SJSA1 (cell line): Measurements from ENCODE around the gene UBE2G2. TPM values are rescaled to one million over a fixed set of nuclear protein-coding genes. Genes with fewer than 3 reads are reported as not detected.

ENCODE experiments used
- DNase-seq, 2 experiments: peaks; one replicate each; pipeline ENCODE4 v3.0.0-alpha.2; 2015 to 2020; ENCODE audit warnings: low spot score in 2 of 2, low read depth in 1 of 2
- H3K27ac ChIP-seq: fragments of 250-450 bp; sonication (Bioruptor Pico); 2 replicates; pipeline ENCODE4 v1.5.1; 2020; ENCODE audit warnings: mild to moderate bottlenecking, moderate library complexity
- H3K27me3 ChIP-seq: fragments of 250-450 bp; sonication (Bioruptor Pico); replicated peaks from 2 replicates; pipeline ENCODE4 v1.5.1; 2020; ENCODE audit warnings: mild to moderate bottlenecking, moderate library complexity
- H3K36me3 ChIP-seq: fragments of 250-450 bp; sonication (Bioruptor Pico); 2 replicates; pipeline ENCODE4 v1.5.1; 2020; ENCODE audit warnings: mild to moderate bottlenecking
- H3K4me1 ChIP-seq: fragments of 250-450 bp; sonication (Bioruptor Pico); replicated peaks from 2 replicates; pipeline ENCODE4 v1.6.1; 2021; ENCODE audit warnings: mild to moderate bottlenecking
- H3K4me3 ChIP-seq: fragments of 250-450 bp; sonication (Bioruptor Pico); 2 replicates; pipeline ENCODE4 v1.5.1; 2020; ENCODE audit warnings: mild to moderate bottlenecking
- H3K9me3 ChIP-seq: fragments of 250-450 bp; sonication (Bioruptor Pico); replicated peaks from 2 replicates; pipeline ENCODE4 v1.5.1; 2020; ENCODE audit warnings: mild to moderate bottlenecking
- total RNA-seq: library from RNA; depleted of rRNA; stranded (reverse); fragments of >200 nt; shearing (Covaris generic); gene quantifications from 2 replicates; pipeline ENCODE4 v1.2.3, GENCODE V29; 2014

Gene UBE2G2
- total RNA-seq, 1 experiment from 2014 or later, result 74.7 TPM

DNA sequence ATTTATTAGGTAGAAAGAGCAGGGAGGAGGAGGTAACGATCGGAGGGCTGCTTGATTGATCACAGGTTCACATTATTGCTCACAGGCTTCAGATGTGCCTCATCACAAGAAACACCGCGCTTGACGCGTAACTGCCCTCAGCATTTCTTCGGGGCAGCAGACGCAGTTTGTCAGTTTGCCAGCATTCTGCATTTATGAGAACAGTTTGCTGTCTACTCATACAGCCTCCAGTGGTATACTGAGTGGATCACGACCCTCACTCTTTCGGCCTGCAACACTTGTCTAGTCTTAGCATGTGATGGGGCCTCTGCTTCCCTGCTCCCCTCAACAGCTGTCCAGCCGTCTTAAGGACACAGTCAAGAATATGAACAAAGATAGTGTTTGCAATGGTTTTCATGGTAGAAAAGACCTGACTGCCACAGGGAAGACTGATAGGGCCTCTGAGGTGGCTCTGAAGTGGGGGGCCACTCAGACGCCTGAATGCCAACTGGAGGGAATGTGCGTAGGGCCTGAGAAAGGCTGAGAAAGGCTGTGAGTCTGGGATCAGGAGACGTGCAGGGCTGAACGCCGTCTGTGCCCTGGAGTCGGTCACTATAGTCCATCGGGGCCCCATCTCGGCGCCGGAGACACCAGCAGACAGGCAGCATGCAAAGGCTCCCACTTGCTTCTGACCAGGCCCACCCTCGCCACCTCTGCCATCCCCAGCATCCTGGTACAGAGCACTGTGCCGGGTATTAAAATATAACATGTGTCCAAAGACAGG lies 45.0 kb downstream of the UBE2G2 start:
- DNase-seq, result no peak
- Histone ChIP-seq H3K36me3 (no peaks in the 10 kb centered on the region), H3K4me1 (no peaks in the 10 kb centered on the region)

DNA sequence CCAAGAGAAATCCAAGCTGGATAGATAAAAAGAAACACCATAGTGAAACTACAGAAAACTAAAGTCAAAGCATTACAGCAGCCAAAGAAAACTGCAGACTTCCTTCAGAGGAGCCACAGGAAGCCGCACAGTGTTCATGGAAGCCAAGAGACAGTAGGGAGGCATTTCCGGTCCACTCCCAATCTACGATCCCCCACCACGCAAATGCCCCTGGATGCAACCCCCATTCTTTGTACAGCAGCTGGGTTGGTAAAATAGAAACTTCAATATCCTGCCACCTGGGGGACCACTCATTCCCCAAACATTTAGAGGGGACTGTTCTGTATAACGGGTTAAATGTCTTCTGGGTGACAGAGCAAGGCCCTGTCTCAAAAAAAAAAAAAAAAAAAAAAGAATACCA lies 46.4 kb downstream of the UBE2G2 start:
- DNase-seq, result no peak
- Histone ChIP-seq H3K9me3 (no peaks in the 10 kb centered on the region), H3K4me1 (no peaks in the 10 kb centered on the region), H3K27ac (no peak overlapping the region), H3K36me3 (no peaks in the 10 kb centered on the region), H3K27me3 (0 out of 2 replicates have a peak, but pooled peaks cover 2% of the 10 kb centered on the region), H3K4me3 (no peak overlapping the region)

More for the DNA sequence above, 45.0 kb downstream of the UBE2G2 start:
- H3K4me3 ChIP-seq, result no peak overlapping the region
- 0 out of 2 replicates have a peak, but pooled peaks cover 2% of the 10 kb centered on the region for H3K27me3 ChIP-seq
- H3K27ac ChIP-seq, result no peak overlapping the region
- H3K9me3 ChIP-seq, result no peaks in the 10 kb centered on the region

DNA sequence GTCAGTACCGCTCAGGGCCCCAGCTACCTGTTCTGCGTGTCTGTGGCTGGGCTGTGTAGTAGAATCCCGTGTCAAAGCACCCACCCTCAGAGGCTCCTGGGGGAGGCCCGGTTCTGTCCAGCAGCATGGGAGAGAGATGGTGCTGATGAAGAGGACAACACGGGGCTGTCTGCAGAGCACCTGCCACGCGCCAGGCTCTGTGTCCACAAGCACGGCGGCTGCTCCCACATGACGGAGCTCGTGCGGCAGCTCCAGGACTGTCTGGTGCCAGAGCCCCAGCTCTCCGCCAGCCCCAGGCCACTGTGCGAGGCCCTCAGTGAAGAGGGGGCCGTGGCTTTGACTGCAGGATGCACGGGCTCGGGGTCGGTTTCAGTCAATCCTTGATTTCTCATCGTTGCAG lies 48.3 kb downstream of the UBE2G2 start:
- no peak for DNase-seq
- Histone ChIP-seq H3K4me1 (no peaks in the 10 kb centered on the region), H3K4me3 (no peak overlapping the region), H3K27ac (no peak overlapping the region), H3K27me3 (peaks cover 5% of the 10 kb centered on the region; the same call in 1 of the 2 replicates), H3K36me3 (no peaks in the 10 kb centered on the region), H3K9me3 (no peaks in the 10 kb centered on the region)

DNA sequence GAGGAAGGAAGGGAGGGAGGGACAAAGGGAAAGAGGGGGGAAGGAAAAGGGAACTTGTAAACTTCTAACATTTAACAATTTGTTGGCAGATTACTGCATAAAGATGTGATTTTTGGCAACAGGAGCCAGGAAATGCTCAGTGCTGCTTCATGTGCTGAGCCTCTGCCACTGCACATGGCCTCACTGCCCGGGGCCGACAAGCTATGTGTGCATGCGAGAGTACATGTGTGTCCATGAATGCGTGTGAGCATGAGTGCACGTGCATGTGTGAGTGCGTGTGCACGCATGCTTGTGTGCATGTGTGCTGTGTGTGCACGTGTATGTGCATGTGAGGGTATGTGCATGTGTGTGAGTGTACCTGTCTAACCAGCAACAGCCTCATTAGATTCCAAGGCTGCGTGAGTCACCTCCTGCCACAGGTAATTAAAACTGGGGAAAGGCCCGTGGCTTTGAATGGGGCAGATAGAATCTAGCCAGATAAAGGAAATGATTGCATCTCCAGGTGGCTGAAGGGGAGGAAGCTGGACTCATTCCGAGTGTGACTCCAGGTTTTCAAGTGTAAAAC lies 48.9 kb downstream of the UBE2G2 start:
- no peaks in the 10 kb centered on the region for H3K4me1 ChIP-seq
- no peaks in the 10 kb centered on the region for H3K36me3 ChIP-seq
- no peak for DNase-seq
- no peaks in the 10 kb centered on the region for H3K9me3 ChIP-seq
- peaks cover 5% of the 10 kb centered on the region; the same call in 1 of the 2 replicates for H3K27me3 ChIP-seq
- no peak overlapping the region for H3K4me3 ChIP-seq
- no peak overlapping the region for H3K27ac ChIP-seq

DNA sequence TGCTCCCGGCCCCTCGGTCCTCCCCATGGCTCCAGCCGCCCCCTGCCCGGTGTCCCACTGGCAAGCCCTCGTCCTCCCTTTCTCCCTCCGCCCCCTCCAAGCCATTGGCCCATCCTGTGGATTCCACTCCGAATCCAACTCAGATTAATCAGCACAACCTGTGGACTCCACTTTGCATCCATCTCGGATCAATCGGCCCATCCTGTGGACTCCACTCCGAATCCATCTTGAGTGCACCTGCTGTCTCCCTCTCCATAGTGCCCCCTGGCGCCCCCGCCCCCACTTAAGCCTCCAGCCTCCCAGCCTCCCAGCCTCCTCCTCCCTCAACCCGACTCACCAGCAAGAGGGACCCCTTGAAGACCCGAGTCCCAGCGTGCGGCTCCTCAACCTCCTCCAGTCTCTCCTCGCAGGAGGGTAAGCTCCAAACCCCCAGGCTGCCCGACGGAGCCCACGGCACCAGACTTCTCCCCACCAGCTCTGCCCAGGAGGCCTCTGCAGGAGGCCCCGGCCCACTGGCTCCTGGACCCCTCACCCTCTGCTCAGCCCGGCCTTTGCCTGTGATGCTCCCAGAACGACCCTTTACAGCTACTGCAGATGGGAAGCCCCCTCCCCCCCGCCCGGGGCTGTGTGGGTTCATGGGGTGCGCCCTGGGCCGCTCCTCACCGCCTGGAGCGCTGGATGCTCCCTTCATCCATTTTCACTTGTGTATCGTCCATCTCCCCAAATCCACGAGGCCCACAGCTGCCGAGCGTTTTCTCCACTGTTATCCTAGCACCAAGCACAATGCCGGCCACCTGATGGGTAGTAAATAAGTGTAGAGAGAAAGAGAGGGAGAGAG lies 49.6 kb downstream of the UBE2G2 start:
- H3K27me3 ChIP-seq, result peaks cover 7% of the 10 kb centered on the region; the same call in 1 of the 2 replicates
- DNase-seq, result no peak
- no peaks in the 10 kb centered on the region for H3K4me1 ChIP-seq
- H3K27ac ChIP-seq, result no peak overlapping the region
- no peak overlapping the region for H3K4me3 ChIP-seq
- H3K9me3 ChIP-seq, result no peaks in the 10 kb centered on the region
- H3K36me3 ChIP-seq, result no peaks in the 10 kb centered on the region

DNA sequence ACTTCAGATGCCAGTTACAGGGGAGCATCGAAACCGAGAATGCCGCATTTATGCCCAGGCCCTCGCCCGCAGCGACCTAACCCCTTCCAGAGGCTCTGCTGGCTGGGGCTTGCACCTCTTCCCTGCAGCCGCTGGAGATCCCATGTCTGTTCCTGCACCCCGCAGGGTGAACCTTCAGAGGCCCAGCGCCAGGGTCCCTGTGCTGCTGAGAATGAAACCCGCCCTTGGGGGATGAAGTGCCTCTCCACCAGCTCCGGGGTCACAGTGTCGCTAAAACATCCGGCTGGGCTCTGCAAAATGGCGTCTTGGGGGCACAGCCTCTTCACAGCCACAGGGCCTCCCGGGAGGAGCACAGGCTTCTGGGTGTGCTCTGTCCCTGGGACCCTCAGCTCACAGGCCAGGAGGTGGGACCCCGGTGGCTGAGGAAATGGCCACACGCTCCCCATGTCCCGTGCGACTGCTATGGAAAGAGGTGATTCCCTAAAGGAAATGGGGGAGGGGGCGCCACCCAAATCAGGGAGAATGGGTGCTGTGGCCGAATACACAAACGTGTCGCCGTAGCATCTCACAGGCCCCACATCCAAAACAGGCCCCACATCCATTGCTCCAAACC lies 50.3 kb downstream of the UBE2G2 start:
- Histone ChIP-seq H3K9me3 (no peaks in the 10 kb centered on the region), H3K27ac (no peak overlapping the region), H3K4me3 (no peak overlapping the region), H3K36me3 (no peaks in the 10 kb centered on the region), H3K27me3 (peaks cover 9% of the 10 kb centered on the region; the same call in 1 of the 2 replicates), H3K4me1 (no peaks in the 10 kb centered on the region)
- DNase-seq, result no peak

DNA sequence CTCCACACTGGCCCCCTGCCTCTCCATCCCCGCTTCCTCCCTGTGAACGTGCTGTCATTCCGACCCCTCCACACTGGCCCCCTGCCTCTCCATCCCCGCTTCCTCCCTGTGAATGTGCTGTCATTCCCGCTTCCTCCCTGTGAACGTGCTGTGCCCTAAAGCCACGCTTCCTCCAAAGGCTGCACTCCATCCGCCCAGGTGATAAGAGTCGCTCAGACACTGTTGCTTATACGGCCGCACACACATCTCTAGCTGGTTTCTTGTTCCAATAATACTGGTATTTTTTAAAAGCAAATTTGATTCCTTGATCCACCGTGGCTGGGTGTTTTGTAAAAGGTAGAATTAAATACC lies 51.0 kb downstream of the UBE2G2 start:
- Histone ChIP-seq H3K4me3 (no peak overlapping the region), H3K9me3 (no peaks in the 10 kb centered on the region), H3K36me3 (no peaks in the 10 kb centered on the region), H3K27me3 (peaks cover 9% of the 10 kb centered on the region; the same call in 1 of the 2 replicates), H3K4me1 (no peaks in the 10 kb centered on the region), H3K27ac (no peak overlapping the region)
- no peak for DNase-seq

DNA sequence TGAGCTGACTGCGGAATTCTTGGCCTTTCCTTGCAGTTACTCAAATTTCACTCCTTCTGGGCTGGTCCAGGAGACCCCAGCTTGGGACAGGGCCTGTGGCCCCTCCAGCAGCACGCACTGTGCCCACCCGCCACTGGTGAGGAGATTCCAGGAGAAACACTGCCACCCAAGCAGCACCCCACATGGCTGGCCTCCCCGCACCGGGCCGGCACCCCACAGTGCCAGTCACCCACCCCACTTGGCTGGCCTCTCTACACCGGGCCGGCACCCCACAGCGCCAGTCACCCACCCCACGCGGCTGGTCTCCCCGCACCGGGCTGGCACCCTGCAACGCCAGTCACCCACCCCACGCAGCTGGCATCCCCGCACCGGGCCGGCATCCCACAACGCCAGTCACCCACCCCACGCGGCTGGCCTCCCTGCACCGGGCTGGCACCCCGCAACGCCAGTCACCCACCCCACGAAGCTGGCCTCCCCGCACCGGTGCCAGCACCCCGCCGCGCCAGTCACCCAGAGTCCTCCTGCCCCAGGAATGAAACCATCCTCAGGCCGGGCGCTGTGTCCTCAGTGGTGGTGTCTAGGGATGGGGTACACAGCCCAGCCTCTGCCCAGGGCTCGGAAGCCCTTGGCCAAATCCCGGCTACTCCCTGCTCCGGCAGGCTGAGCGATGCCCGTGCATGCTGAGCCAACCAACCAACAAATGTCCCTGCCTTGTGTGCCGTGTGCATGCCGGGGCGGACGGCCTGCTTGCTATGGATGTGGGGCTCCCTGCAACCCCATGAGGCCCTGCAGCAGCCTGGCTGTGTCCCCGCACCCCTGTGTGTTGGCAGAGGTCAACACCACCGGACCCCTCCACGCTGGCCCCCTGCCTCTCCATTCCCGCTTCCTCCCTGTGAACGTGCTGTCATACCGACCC lies 51.6 kb downstream of the UBE2G2 start:
- Histone ChIP-seq H3K27ac (no peak overlapping the region), H3K4me3 (no peak overlapping the region), H3K36me3 (no peaks in the 10 kb centered on the region), H3K9me3 (no peaks in the 10 kb centered on the region), H3K27me3 (peaks cover 8% of the 10 kb centered on the region; the same call in 1 of the 2 replicates), H3K4me1 (no peaks in the 10 kb centered on the region)
- DNase-seq, result no peak

DNA sequence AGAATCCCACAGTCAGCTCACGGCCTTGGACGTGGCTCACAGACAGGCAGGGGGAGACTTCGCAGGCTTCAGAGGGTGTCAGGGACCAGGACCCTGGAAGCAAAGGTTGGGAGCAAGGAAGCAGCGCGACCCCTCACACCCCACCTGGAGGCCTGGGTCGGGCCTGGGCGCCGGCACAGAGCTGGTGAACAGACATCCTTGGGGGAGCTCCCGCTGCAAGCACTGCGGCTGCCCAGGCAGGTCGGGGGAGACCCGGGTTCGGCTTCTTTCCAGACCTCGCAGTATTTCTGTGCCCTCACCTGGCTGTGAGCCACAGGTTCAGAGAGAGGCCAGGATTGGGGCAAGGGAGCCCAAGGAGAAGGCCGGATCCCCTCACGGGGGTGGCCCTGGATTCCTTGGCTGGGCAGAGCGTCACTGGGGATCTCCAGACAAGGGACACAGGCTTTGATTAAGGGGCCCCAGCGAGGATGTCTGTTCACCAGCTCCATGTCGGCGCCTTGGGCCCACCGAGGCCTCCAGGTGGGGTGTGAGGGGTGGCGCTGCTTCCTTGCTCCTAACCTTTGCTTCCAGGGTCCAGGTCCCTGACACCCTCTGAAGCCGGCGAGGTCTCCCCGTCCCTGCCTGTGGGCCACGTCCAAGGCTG lies 52.4 kb downstream of the UBE2G2 start:
- no peaks in the 10 kb centered on the region for H3K4me1 ChIP-seq
- H3K36me3 ChIP-seq, result no peaks in the 10 kb centered on the region
- H3K27me3 ChIP-seq, result peaks cover 7% of the 10 kb centered on the region; the same call in 1 of the 2 replicates
- no peak overlapping the region for H3K4me3 ChIP-seq
- H3K9me3 ChIP-seq, result no peaks in the 10 kb centered on the region
- no peak overlapping the region for H3K27ac ChIP-seq
- no peak for DNase-seq

DNA sequence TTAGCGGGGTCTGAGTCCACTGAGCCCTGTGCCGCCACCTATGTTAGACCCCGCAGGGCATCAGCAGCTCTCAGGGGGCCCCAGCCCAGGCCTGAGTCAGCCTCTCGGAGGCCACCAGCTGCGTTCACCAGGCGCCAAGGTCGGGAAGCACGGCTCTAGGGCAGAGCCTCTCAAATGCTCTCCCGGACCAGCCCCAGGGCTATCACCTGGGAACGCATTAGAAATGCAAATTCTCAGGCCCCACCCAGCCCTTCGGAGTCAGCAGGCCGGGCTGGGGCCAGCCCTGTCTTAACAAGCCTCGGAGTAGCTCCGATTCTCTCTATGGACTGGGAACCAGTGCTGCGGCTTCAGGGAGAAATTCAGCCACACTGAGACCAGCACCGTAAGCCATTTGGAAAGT lies 53.0 kb downstream of the UBE2G2 start:
- Histone ChIP-seq H3K9me3 (no peaks in the 10 kb centered on the region), H3K4me1 (no peaks in the 10 kb centered on the region), H3K36me3 (no peaks in the 10 kb centered on the region), H3K4me3 (no peak overlapping the region), H3K27ac (no peak overlapping the region), H3K27me3 (peaks cover 12% of the 10 kb centered on the region; the same call in 1 of the 2 replicates)
- DNase-seq, result no peak

DNA sequence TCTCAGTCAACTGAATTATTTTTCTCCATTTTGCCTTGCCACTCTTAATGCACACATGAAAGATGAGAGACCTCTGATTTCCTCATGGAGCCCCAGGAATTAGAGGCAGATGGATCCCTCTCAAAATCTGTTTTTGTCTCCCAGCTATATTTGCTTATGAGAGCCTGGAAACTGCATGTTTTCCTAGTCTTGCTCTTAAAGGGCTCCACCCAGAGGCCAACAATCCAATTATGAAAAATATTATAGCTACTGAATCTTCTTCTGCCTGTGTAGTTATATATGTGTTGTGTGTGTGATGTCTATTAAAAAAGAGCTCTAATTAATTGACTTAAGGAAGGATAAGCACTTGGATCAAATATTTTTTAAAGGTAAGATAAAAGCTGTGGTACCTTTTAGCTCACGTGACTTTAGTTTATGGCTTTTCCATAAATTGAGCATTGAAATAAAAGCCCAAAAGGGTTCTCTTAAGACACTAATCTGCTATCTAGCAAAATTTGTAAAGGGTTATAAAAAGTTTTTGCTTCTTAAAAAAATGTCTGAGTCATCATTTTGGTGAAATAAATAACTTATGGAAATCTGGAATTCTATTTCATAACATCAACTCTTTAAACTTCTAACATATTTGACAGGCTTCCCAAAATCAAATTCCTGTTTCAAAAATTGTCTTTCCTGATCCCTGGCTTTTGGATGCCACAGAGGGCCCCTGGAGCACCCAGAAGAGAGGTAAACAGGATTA lies 59.0 kb downstream of the UBE2G2 start:
- DNase-seq, result no peak
- Histone ChIP-seq H3K4me3 (no peak overlapping the region), H3K27me3 (peaks cover 33% of the 10 kb centered on the region), H3K4me1 (no peaks in the 10 kb centered on the region), H3K9me3 (no peaks in the 10 kb centered on the region), H3K27ac (no peak overlapping the region), H3K36me3 (no peaks in the 10 kb centered on the region)

DNA sequence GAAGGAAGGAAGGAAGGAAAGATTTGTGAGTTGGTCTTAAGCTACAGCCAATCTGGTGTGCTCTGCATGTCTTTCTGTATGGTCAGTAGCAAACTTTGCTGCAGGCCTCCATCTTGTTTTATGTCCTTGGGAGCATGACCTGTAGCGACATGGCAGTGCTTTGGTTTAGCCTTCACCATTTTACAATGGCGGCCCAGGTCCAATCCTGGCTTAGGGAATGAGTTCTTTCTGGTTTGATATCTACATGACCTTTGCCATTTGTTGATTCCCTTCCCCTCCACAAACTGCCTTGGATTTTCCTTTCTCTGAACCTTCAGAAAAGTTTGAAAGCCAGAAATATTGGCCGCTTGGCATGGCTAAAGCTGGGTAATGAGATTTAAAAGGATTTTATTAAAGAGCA lies 59.7 kb downstream of the UBE2G2 start:
- Histone ChIP-seq H3K4me1 (no peaks in the 10 kb centered on the region), H3K27me3 (peaks cover 30% of the 10 kb centered on the region), H3K36me3 (no peaks in the 10 kb centered on the region), H3K27ac (no peak overlapping the region), H3K9me3 (no peaks in the 10 kb centered on the region), H3K4me3 (no peak overlapping the region)
- no peak for DNase-seq
